ENCODE measurements around the gene PPIE. TPM values are rescaled to one million over a fixed set of nuclear protein-coding genes. Genes with fewer than 3 reads are reported as not detected.

Gene PPIE
- total RNA-seq, 2 experiments from 2014 or later, result 52.3 to 57.4 TPM

GRCh38 chr1:39699419-39699818, 39.3 kb upstream of the PPIE start:
- no peak for DNase-seq
- no peaks in the 10 kb centered on the region for H3K9me3 Mint-ChIP-seq
- H3K27me3 Mint-ChIP-seq, result peaks cover 27% of the 10 kb centered on the region
- no peak overlapping the region for H3K27ac Mint-ChIP-seq
- CTCF ChIA-PET, result interaction anchor here (0.5 to 3.4 kb wide), 3 partner anchors 25 to 705 kb away, joined by 3 to 33 read pairs (median 3); no protein-coding TSS in a partner anchor
- POLR2A ChIA-PET, result no interaction called here
- no peaks in the 10 kb centered on the region for H3K36me3 Mint-ChIP-seq (ENCODE audit: low read depth)
- peaks cover 2% of the 10 kb centered on the region for H3K4me1 Mint-ChIP-seq
- H3K4me3 Mint-ChIP-seq, result no peak overlapping the region

GRCh38 chr1:39700348-39700747, 38.3 kb upstream of the PPIE start:
- no peaks in the 10 kb centered on the region for H3K4me1 Mint-ChIP-seq
- H3K27ac Mint-ChIP-seq, result no peak overlapping the region
- DNase-seq, result no peak
- no peak overlapping the region for H3K4me3 Mint-ChIP-seq
- ChIA-PET CTCF (interaction anchor here (3.4 kb wide), 1 partner anchor 99 kb away, joined by 33 read pairs; no protein-coding TSS in a partner anchor), POLR2A (no interaction called here)
- H3K36me3 Mint-ChIP-seq (ENCODE audit: low read depth), result no peaks in the 10 kb centered on the region
- no peaks in the 10 kb centered on the region for H3K9me3 Mint-ChIP-seq
- peaks cover 25% of the 10 kb centered on the region for H3K27me3 Mint-ChIP-seq

GRCh38 chr1:39701049-39701439, 37.6 kb upstream of the PPIE start:
- H3K9me3 Mint-ChIP-seq, result no peaks in the 10 kb centered on the region
- ChIA-PET CTCF (interaction anchor here (1.1 to 3.4 kb wide), 4 partner anchors 8 to 116 kb away, joined by 4 to 33 read pairs (median 4); no protein-coding TSS in a partner anchor), POLR2A (no interaction called here)
- no peak overlapping the region for H3K4me3 Mint-ChIP-seq
- peaks cover 26% of the 10 kb centered on the region for H3K27me3 Mint-ChIP-seq
- no peak overlapping the region for H3K27ac Mint-ChIP-seq
- no peaks in the 10 kb centered on the region for H3K36me3 Mint-ChIP-seq (ENCODE audit: low read depth)
- DNase-seq, result no peak
- H3K4me1 Mint-ChIP-seq, result no peaks in the 10 kb centered on the region

GRCh38 chr1:39704757-39705156, 33.9 kb upstream of the PPIE start:
- ChIA-PET CTCF (interaction anchor here (1.3 kb wide), 1 partner anchor 94 kb away, joined by 3 read pairs; no protein-coding TSS in a partner anchor), POLR2A (no interaction called here)
- no peaks in the 10 kb centered on the region for H3K4me1 Mint-ChIP-seq
- H3K9me3 Mint-ChIP-seq, result no peaks in the 10 kb centered on the region
- H3K36me3 Mint-ChIP-seq (ENCODE audit: low read depth), result no peaks in the 10 kb centered on the region
- H3K27me3 Mint-ChIP-seq, result peaks cover 15% of the 10 kb centered on the region
- DNase-seq, result no peak
- no peak overlapping the region for H3K4me3 Mint-ChIP-seq
- H3K27ac Mint-ChIP-seq, result no peak overlapping the region

- Mint-ChIP-seq H3K36me3 (ENCODE audit: low read depth) (no peaks in the 10 kb centered on the region), H3K4me3 (no peak overlapping the region), H3K27ac (no peak overlapping the region), H3K4me1 (no peaks in the 10 kb centered on the region), H3K9me3 (no peaks in the 10 kb centered on the region), H3K27me3 (peaks cover 11% of the 10 kb centered on the region)
- ChIA-PET POLR2A (no interaction called here), CTCF (interaction anchor here (1.0 kb wide), 1 partner anchor 50 kb away, joined by 3 read pairs; no protein-coding TSS in a partner anchor)
- no peak for DNase-seq
Observed at GRCh38 chr1:39707506-39707905, 31.2 kb upstream of the PPIE start.

GRCh38 chr1:39711104-39711965, 27.3 kb upstream of the PPIE start:
- ChIA-PET CTCF (interaction anchor here (0.6 to 1.8 kb wide), 2 partner anchors 53 to 86 kb away, joined by 3 to 4 read pairs; no protein-coding TSS in a partner anchor), POLR2A (no interaction called here)
- no peak overlapping the region for H3K4me3 Mint-ChIP-seq

GRCh38 chr1:39711966-39712340, 26.7 kb upstream of the PPIE start:
- no peaks in the 10 kb centered on the region for H3K36me3 Mint-ChIP-seq (ENCODE audit: low read depth)
- no peaks in the 10 kb centered on the region for H3K9me3 Mint-ChIP-seq
- ChIA-PET POLR2A (no interaction called here), CTCF (interaction anchor here (0.6 to 2.0 kb wide), 4 partner anchors 38 to 105 kb away, joined by 3 to 6 read pairs (median 4); no protein-coding TSS in a partner anchor)
- no peaks in the 10 kb centered on the region for H3K4me1 Mint-ChIP-seq
- H3K27me3 Mint-ChIP-seq, result peaks cover 28% of the 10 kb centered on the region
- DNase-seq, result no peak
- H3K27ac Mint-ChIP-seq, result no peak overlapping the region
- H3K4me3 Mint-ChIP-seq, result no peak overlapping the region

More at GRCh38 chr1:39711104-39711965, 27.3 kb upstream of the PPIE start:
- Mint-ChIP-seq H3K4me1 (no peaks in the 10 kb centered on the region), H3K9me3 (no peaks in the 10 kb centered on the region), H3K27ac (no peak overlapping the region), H3K36me3 (ENCODE audit: low read depth) (no peaks in the 10 kb centered on the region), H3K27me3 (peaks cover 22% of the 10 kb centered on the region)
- DNase-seq, result no peak

- Mint-ChIP-seq H3K4me1 (no peaks in the 10 kb centered on the region), H3K9me3 (no peaks in the 10 kb centered on the region), H3K36me3 (ENCODE audit: low read depth) (no peaks in the 10 kb centered on the region), H3K27me3 (peaks cover 36% of the 10 kb centered on the region), H3K4me3 (no peak overlapping the region), H3K27ac (no peak overlapping the region)
- DNase-seq, result no peak
- CTCF ChIA-PET, result interaction anchor here (1.4 to 2.0 kb wide), 2 partner anchors 40 to 107 kb away, joined by 5 to 6 read pairs; no protein-coding TSS in a partner anchor
- POLR2A ChIA-PET, result no interaction called here
Observed at GRCh38 chr1:39713557-39713956, 25.1 kb upstream of the PPIE start.

- POLR2A ChIA-PET, result no interaction called here
Observed at GRCh38 chr1:39717809-39718208, 20.9 kb upstream of the PPIE start.

GRCh38 chr1:39720094-39720999, 18.3 kb upstream of the PPIE start:
- Mint-ChIP-seq H3K9me3 (no peaks in the 10 kb centered on the region), H3K27me3 (peaks cover 44% of the 10 kb centered on the region), H3K4me3 (no peak overlapping the region), H3K36me3 (ENCODE audit: low read depth) (no peaks in the 10 kb centered on the region), H3K4me1 (no peaks in the 10 kb centered on the region), H3K27ac (no peak overlapping the region)
- CTCF ChIA-PET, result interaction anchor here (0.6 to 2.2 kb wide), 14 partner anchors 19 to 493 kb away, joined by 3 to 29 read pairs (median 4); partner anchors contain the start of genes NT5C1A and PPIE
- no peak for DNase-seq
- POLR2A ChIA-PET, result interaction anchor here (0.7 to 1.3 kb wide), 3 partner anchors 39 to 114 kb away, joined by 3 to 6 read pairs (median 4); no protein-coding TSS in a partner anchor

More at GRCh38 chr1:39717809-39718208, 20.9 kb upstream of the PPIE start:
- CTCF ChIA-PET, result interaction anchor here (1.0 kb wide), 1 partner anchor 111 kb away, joined by 7 read pairs; no protein-coding TSS in a partner anchor
- Mint-ChIP-seq H3K27ac (no peak overlapping the region), H3K27me3 (peaks cover 43% of the 10 kb centered on the region), H3K4me1 (no peaks in the 10 kb centered on the region), H3K36me3 (ENCODE audit: low read depth) (no peaks in the 10 kb centered on the region), H3K9me3 (no peaks in the 10 kb centered on the region), H3K4me3 (no peak overlapping the region)
- no peak for DNase-seq

GRCh38 chr1:39721664-39722063, 17.0 kb upstream of the PPIE start:
- peaks cover under 1% of the 10 kb centered on the region for H3K4me1 Mint-ChIP-seq
- H3K9me3 Mint-ChIP-seq, result no peaks in the 10 kb centered on the region
- no peak overlapping the region for H3K4me3 Mint-ChIP-seq
- no peaks in the 10 kb centered on the region for H3K36me3 Mint-ChIP-seq (ENCODE audit: low read depth)
- DNase-seq, result no peak
- CTCF ChIA-PET, result interaction anchor here (1.5 to 2.2 kb wide), 4 partner anchors 17 to 116 kb away, joined by 4 to 29 read pairs (median 13); partner anchors contain the start of gene PPIE
- POLR2A ChIA-PET, result no interaction called here
- no peak overlapping the region for H3K27ac Mint-ChIP-seq
- H3K27me3 Mint-ChIP-seq, result peaks cover 47% of the 10 kb centered on the region

GRCh38 chr1:39722495-39722894, 16.2 kb upstream of the PPIE start:
- Mint-ChIP-seq H3K27me3 (peaks cover 45% of the 10 kb centered on the region), H3K4me3 (no peak overlapping the region), H3K4me1 (peaks cover 8% of the 10 kb centered on the region), H3K9me3 (no peaks in the 10 kb centered on the region), H3K27ac (no peak overlapping the region), H3K36me3 (ENCODE audit: low read depth) (no peaks in the 10 kb centered on the region)
- ChIA-PET POLR2A (no interaction called here), CTCF (interaction anchor here (1.5 kb wide), 1 partner anchor 116 kb away, joined by 4 read pairs; no protein-coding TSS in a partner anchor)
- no peak for DNase-seq

Measured in activated CD4-positive, alpha-beta memory T cell treated with anti-CD3 and anti-CD28 coated beads, Interleukin-2, amount 10 ng/mL, durations not matched to agents 7 days and 5 days (primary cell).